ENCODE data around the gene LSM5. TPM values are rescaled to one million over a fixed set of nuclear protein-coding genes. Genes with fewer than 3 reads are reported as not detected.

Gene LSM5
- total and polyA plus RNA-seq, 2 of the 4 experiments (the other 2 are of a cell fraction) = 5.0 to 26.5 TPM

DNA sequence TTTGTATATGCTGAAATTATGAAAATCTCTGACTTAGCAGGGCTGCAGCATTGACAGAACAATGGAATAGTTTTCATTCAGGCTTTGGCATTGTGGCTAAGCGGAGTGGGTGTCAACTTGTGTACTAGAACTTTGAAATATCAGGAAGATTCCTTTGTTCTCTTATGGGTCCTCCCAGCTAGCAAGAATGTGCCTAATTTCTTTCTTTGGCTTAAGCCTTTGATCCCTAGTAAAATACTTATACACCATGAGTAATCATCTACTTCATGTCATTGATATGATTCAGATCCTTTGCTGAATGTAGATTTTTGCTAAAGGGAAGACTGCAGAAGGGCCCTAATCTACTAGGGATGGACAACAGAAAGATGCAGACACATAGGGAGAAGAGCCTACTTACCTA lies 11.3 kb upstream of the LSM5 start:
- DNase-seq = peak; percentile 66

More for the DNA sequence above, 11.3 kb upstream of the LSM5 start:
- no peak overlapping the region for H2BK15ac ChIP-seq (ENCODE audit: low read depth, low read length)
- no peaks in the 10 kb centered on the region for H3K27me3 ChIP-seq (ENCODE audit: control insufficient read depth, insufficient read depth, low read length)
- H3K56ac ChIP-seq (ENCODE audit: extremely low read depth, insufficient read depth, low read length) = no peak overlapping the region
- no TSS peak for BruUV-seq (replicated peaks)
- H3K79me1 ChIP-seq (ENCODE audit: low read depth in 1 of 2, low read length in 2 of 2) = peaks cover 0 to 34% of the 10 kb centered on the region in 2 experiments; a peak in 3 of 4 replicates
- no peaks in the 10 kb centered on the region for H3K9me3 ChIP-seq (ENCODE audit: control insufficient read depth, insufficient read depth, low read length)
- peak; percentile 74 for ATAC-seq (ENCODE audit: low read depth)
- no peaks in the 10 kb centered on the region for H3K36me3 ChIP-seq (ENCODE audit: control insufficient read depth, insufficient read depth, low read length)
- H3K14ac ChIP-seq (replicated peaks; ENCODE audit: low read depth, low read length) = no peak overlapping the region; the same call in 1 of the 2 replicates
- peaks cover 7% of the 10 kb centered on the region; the same call in 1 of the 2 replicates for H3K9me1 ChIP-seq (ENCODE audit: insufficient read depth, low read length)
- H2BK20ac ChIP-seq (ENCODE audit: low read depth, low read length) = no peak overlapping the region
- peak overlapping the region; percentile 30; the same call in 1 of the 2 replicates for H3K4ac ChIP-seq (ENCODE audit: low read depth, low read length)
- no CpG with 5 or more reads among the region's 1 CpG for WGBS, 2 experiments (ENCODE audit: extremely low coverage in 2 of 2, insufficient read length in 1 of 2)
- H2BK120ac ChIP-seq (ENCODE audit: low read depth, low read length) = 0 out of 2 replicates have a peak overlapping the region, but pooled peaks have one; percentile 28
- H4K20me1 ChIP-seq (ENCODE audit: insufficient read depth, low read length) = peaks cover 30% of the 10 kb centered on the region
- CTCF ChIA-PET = interaction anchor here (0.8 to 1.3 kb wide), 2 partner anchors 10 to 44 kb away, joined by 3 read pairs; no protein-coding TSS in a partner anchor
- no peak overlapping the region for H2AFZ ChIP-seq (replicated peaks; ENCODE audit: low read length, poor library complexity)
- no peak overlapping the region for H3K23ac ChIP-seq (ENCODE audit: low read depth, low read length)
- POLR2A ChIA-PET (ENCODE audit: unreplicated experiment) = interaction anchor here (0.6 kb wide), 1 partner anchor 551 kb away, joined by 4 read pairs; no protein-coding TSS in a partner anchor
- H3K18ac ChIP-seq (ENCODE audit: low read depth, low read length) = no peak overlapping the region; the same call in 1 of the 2 replicates
- peak overlapping the region; percentile 76; the same call in 1 of the 2 replicates for H3K4me2 ChIP-seq (ENCODE audit: low read depth, low read length)
- H3K4me3 ChIP-seq (ENCODE audit: insufficient read depth, low read depth, low read length) = no peak overlapping the region
- no peak overlapping the region for H4K8ac ChIP-seq (ENCODE audit: low read depth in 2 of 2, low read length in 2 of 2)
- H3K9ac ChIP-seq (ENCODE audit: low read depth, low read length) = no peak overlapping the region
- no peak overlapping the region for H2AK9ac ChIP-seq (replicated peaks; ENCODE audit: low read depth, low read length, poor library complexity)
- in situ Hi-C loops (cut with MboI; ENCODE audit: low sequenced_read_pairs) (no loop called here), dilution Hi-C loops (cut with HindIII; ENCODE audit: low sequenced_read_pairs, unreplicated experiment) (no loop called here), intact Hi-C loops (cut with micrococcal nuclease) (no loop called here)
- H2AK5ac ChIP-seq (ENCODE audit: low read depth, low read length) = no peak overlapping the region
- no peak overlapping the region for H4K5ac ChIP-seq (ENCODE audit: low read depth, low read length)
- no peak overlapping the region for H4K91ac ChIP-seq (ENCODE audit: insufficient read depth, low read depth, low read length)
- TF ChIP-seq FOS (IDR thresholded peaks at IDR 0.05; ENCODE audit: low read depth, low read length) = 0 out of 2 replicates have a peak, but pooled peaks have one; percentile 22
- TF ChIP-seq, protein P1, sequence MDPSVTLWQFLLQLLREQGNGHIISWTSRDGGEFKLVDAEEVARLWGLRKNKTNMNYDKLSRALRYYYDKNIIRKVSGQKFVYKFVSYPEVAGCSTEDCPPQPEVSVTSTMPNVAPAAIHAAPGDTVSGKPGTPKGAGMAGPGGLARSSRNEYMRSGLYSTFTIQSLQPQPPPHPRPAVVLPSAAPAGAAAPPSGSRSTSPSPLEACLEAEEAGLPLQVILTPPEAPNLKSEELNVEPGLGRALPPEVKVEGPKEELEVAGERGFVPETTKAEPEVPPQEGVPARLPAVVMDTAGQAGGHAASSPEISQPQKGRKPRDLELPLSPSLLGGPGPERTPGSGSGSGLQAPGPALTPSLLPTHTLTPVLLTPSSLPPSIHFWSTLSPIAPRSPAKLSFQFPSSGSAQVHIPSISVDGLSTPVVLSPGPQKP (IDR thresholded peaks at IDR 0.05; ENCODE audit: borderline replicate concordance, low read depth, low read length) = no peak
- peak overlapping the region; percentile 30 for H2BK5ac ChIP-seq (ENCODE audit: low read depth, low read length, poor library complexity, severe bottlenecking)
- peaks cover 7% of the 10 kb centered on the region for H3K4me1 ChIP-seq (ENCODE audit: control insufficient read depth, insufficient read depth, low read length)
- peak overlapping the region; percentile 41; the same call in 1 of the 2 replicates for H3K27ac ChIP-seq (ENCODE audit: insufficient read depth, low read length)
